ENCODE measurements around the gene TUBA1C. TPM values are rescaled to one million over a fixed set of nuclear protein-coding genes. Genes with fewer than 3 reads are reported as not detected.

Gene TUBA1C
- total and polyA plus RNA-seq, 11 donors = 35.2 to 554 (median 68.8) TPM

GRCh38 chr12:49297695-49298060, 32.8 kb downstream of the TUBA1C start:
- 13 to 21% (median 16%) methylated on average over 8 of the region's 8 CpGs for WGBS, 4 donors
- no peak for ATAC-seq
- H3K27me3 ChIP-seq = peaks cover 33 to 77% (median 59%) of the 10 kb centered on the region in 9 donors
- H3K9me3 ChIP-seq = no peaks in the 10 kb centered on the region
- H3K27ac ChIP-seq = no peak overlapping the region
- intact Hi-C loops (cut with DNase I) = no loop called here
- TF ChIP-seq CTCF (IDR thresholded peaks at IDR 0.05) = no peak
- no peak for TF ChIP-seq POLR2A (IDR thresholded peaks at IDR 0.05)
- H3K36me3 ChIP-seq = no peaks in the 10 kb centered on the region
- peak overlapping the region in 5 of 12 donors; percentile 8 to 23 (median 10) for H3K4me3 ChIP-seq
- peaks cover 0 to 37% (median 17%) of the 10 kb centered on the region in 12 donors for H3K4me1 ChIP-seq
- no peak for DNase-seq

- intact Hi-C loops (cut with DNase I) = no loop called here
- Histone ChIP-seq H3K36me3 (no peaks in the 10 kb centered on the region), H3K9me3 (no peaks in the 10 kb centered on the region), H3K27me3 (peaks cover 33 to 81% (median 59%) of the 10 kb centered on the region in 9 donors), H3K4me1 (peaks cover 0 to 33% (median 14%) of the 10 kb centered on the region in 12 donors), H3K27ac (no peak overlapping the region), H3K4me3 (no peak overlapping the region)
- peak in 3 of 12 donors; percentile 5 to 13 (median 10) for TF ChIP-seq CTCF (IDR thresholded peaks at IDR 0.05)
- TF ChIP-seq POLR2A (IDR thresholded peaks at IDR 0.05) = no peak
- DNase-seq (no peak), ATAC-seq (peak in 1 of 4 donors; percentile 18)
- WGBS, 4 donors = 39 to 54% (median 44%) methylated on average over 4 to 6 of the region's 6 CpGs
Observed at GRCh38 chr12:49298160-49298559, 33.3 kb downstream of the TUBA1C start.

GRCh38 chr12:49301760-49302159, 36.9 kb downstream of the TUBA1C start:
- H3K36me3 ChIP-seq = no peaks in the 10 kb centered on the region
- H3K9me3 ChIP-seq = no peaks in the 10 kb centered on the region
- peaks cover 21 to 81% (median 33%) of the 10 kb centered on the region in 9 donors for H3K27me3 ChIP-seq
- no peak for DNase-seq
- intact Hi-C loops (cut with DNase I) = no loop called here
- no peak for ATAC-seq
- H3K27ac ChIP-seq = no peak overlapping the region
- H3K4me3 ChIP-seq = no peak overlapping the region
- H3K4me1 ChIP-seq = peaks cover 0 to 11% (median 6%) of the 10 kb centered on the region in 12 donors
- TF ChIP-seq POLR2A (IDR thresholded peaks at IDR 0.05) = no peak
- no peak for TF ChIP-seq CTCF (IDR thresholded peaks at IDR 0.05)
- 65 to 73% (median 68%) methylated on average over 4 of the region's 4 CpGs for WGBS, 4 donors

GRCh38 chr12:49304161-49304560, 39.3 kb downstream of the TUBA1C start:
- ATAC-seq (no peak), DNase-seq (no peak)
- Histone ChIP-seq H3K4me1 (no peaks in the 10 kb centered on the region), H3K4me3 (no peak overlapping the region), H3K9me3 (no peaks in the 10 kb centered on the region), H3K27me3 (peaks cover 0 to 77% (median 20%) of the 10 kb centered on the region in 9 donors), H3K36me3 (no peaks in the 10 kb centered on the region), H3K27ac (no peak overlapping the region)
- WGBS, 4 donors = 57 to 77% (median 63%) methylated on average over 2 of the region's 2 CpGs
- intact Hi-C loops (cut with DNase I) = no loop called here
- TF ChIP-seq CTCF (IDR thresholded peaks at IDR 0.05) (no peak), POLR2A (IDR thresholded peaks at IDR 0.05) (no peak)
